SU-DHL-6 (cell line): ENCODE results near the gene NOD1.

ENCODE experiments used
- H2AFZ ChIP-seq: fragments of 200-600 bp; sonication (generic); 2 replicates; pipeline ENCODE4 v1.6.1; 2014; ENCODE audit warnings: low read depth, mild to moderate bottlenecking, moderate library complexity, mixed read lengths, antibody characterized with exemption, low read length; ENCODE audit not compliant: severe bottlenecking
- H3F3A ChIP-seq: fragments of 200-600 bp; shearing (Covaris generic); 2 replicates; pipeline ENCODE4 v1.6.0; 2016; ENCODE audit warnings: antibody characterized with exemption, mild to moderate bottlenecking; ENCODE audit not compliant: insufficient read depth
- H3K27ac ChIP-seq: fragments of 200-600 bp; sonication (generic); 2 replicates; pipeline ENCODE4 v1.5.1; 2016; ENCODE audit warnings: low read depth, mild to moderate bottlenecking, low read length, moderate library complexity, mixed read lengths
- H3K27me3 ChIP-seq: fragments of 200-600 bp; sonication (generic), shearing (Covaris generic); 2 replicates; pipeline ENCODE4 v1.6.0; 2014; ENCODE audit warnings: mild to moderate bottlenecking, low read length
- H3K36me3 ChIP-seq: fragments of 200-600 bp; sonication (generic); 2 replicates; pipeline ENCODE4 v1.6.1; 2014; ENCODE audit warnings: mild to moderate bottlenecking, low read length, mixed read lengths
- H3K4me2 ChIP-seq: fragments of 300-600, 200-600 bp; shearing (Covaris generic), sonication (generic); 2 replicates; pipeline ENCODE4 v1.6.0; 2014; ENCODE audit warnings: low read length, low read depth, mild to moderate bottlenecking; ENCODE audit not compliant: poor library complexity, severe bottlenecking
- H3K4me3 ChIP-seq: fragments of 200-600 bp; sonication (generic); 2 replicates; pipeline ENCODE4 v1.5.1; 2014; ENCODE audit warnings: antibody characterized with exemption, low read length, mild to moderate bottlenecking, mixed read lengths; ENCODE audit not compliant: insufficient read depth, poor library complexity, severe bottlenecking
- H3K79me2 ChIP-seq: fragments of 200-600 bp; sonication (generic); 2 replicates; pipeline ENCODE4 v1.6.1; 2014; ENCODE audit warnings: mild to moderate bottlenecking, low read length, moderate library complexity; ENCODE audit not compliant: insufficient read depth
- H3K9ac ChIP-seq: fragments of 200-600 bp; sonication (generic); 2 replicates; pipeline ENCODE4 v1.7.0; 2014; ENCODE audit warnings: mild to moderate bottlenecking, low read length
- H3K9me2 ChIP-seq: fragments of 200-600 bp; sonication (generic); replicated peaks from 2 replicates; pipeline ENCODE4 v1.6.1; 2014; ENCODE audit warnings: low read length; ENCODE audit not compliant: insufficient read depth
- H3K9me3 ChIP-seq: fragments of 200-600 bp; sonication (generic); 2 replicates; pipeline ENCODE4 v1.6.1; 2014; ENCODE audit warnings: low read length, mixed read lengths; ENCODE audit not compliant: insufficient read depth
- H4K20me1 ChIP-seq: fragments of 200-600 bp; sonication (generic); 2 replicates; pipeline ENCODE4 v1.6.1; 2014; ENCODE audit warnings: low read depth, mild to moderate bottlenecking, antibody characterized with exemption, low read length, moderate library complexity, mixed read lengths
- EZH2phosphoT487 ChIP-seq: fragments of 200-600 bp; sonication (generic), shearing (Covaris generic); conservative IDR thresholded peaks from 2 replicates; pipeline ENCODE4 v1.6.1; 2018; ENCODE audit warnings: mild to moderate bottlenecking, antibody characterized with exemption, low read length, moderate library complexity, mixed read lengths
- TF ChIP-seq, protein P1 (sequence below): fragments of 200-600 bp; sonication (generic); IDR thresholded peaks from one replicate; pipeline ENCODE4 v1.5.1; 2017; ENCODE audit warnings: antibody characterized with exemption, mild to moderate bottlenecking, low read length, moderate library complexity; ENCODE audit not compliant: insufficient read depth, poor library complexity, severe bottlenecking

Gene NOD1

DNA sequence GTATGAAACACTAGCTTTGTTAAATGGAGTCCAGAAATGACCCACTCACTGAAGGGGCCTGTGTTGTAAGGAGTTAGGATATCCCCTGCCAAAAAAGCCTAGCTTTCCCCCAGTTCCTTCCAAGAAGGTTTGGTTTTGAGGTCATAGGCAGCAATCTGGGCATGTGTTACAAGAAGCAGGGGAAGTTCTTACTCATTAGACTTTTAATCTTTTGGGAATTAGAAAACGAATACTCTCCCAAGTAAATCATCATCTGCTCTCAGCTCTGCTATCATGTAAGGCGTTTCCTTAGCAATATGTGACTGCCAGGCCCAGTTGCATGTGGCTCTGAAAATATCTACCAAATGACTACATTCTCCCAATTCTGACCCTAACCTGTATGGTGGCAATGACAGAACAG, 3.7 kb downstream of the NOD1 start:
- Histone ChIP-seq H3K27me3 (no peaks in the 10 kb centered on the region), H2AFZ (no peak overlapping the region), H3K4me2 (no peak overlapping the region), H3K4me3 (no peak overlapping the region), H3K27ac (no peak overlapping the region), H3K9me3 (no peaks in the 10 kb centered on the region), H3F3A (no peaks in the 10 kb centered on the region), H4K20me1 (no peaks in the 10 kb centered on the region), H3K9ac (no peak overlapping the region), H3K36me3 (no peaks in the 10 kb centered on the region), H3K79me2 (no peaks in the 10 kb centered on the region), H3K9me2 (no peaks in the 10 kb centered on the region)
- TF ChIP-seq EZH2phosphoT487 = no peak
- TF ChIP-seq, protein P1, sequence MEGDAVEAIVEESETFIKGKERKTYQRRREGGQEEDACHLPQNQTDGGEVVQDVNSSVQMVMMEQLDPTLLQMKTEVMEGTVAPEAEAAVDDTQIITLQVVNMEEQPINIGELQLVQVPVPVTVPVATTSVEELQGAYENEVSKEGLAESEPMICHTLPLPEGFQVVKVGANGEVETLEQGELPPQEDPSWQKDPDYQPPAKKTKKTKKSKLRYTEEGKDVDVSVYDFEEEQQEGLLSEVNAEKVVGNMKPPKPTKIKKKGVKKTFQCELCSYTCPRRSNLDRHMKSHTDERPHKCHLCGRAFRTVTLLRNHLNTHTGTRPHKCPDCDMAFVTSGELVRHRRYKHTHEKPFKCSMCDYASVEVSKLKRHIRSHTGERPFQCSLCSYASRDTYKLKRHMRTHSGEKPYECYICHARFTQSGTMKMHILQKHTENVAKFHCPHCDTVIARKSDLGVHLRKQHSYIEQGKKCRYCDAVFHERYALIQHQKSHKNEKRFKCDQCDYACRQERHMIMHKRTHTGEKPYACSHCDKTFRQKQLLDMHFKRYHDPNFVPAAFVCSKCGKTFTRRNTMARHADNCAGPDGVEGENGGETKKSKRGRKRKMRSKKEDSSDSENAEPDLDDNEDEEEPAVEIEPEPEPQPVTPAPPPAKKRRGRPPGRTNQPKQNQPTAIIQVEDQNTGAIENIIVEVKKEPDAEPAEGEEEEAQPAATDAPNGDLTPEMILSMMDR = no peak

DNA sequence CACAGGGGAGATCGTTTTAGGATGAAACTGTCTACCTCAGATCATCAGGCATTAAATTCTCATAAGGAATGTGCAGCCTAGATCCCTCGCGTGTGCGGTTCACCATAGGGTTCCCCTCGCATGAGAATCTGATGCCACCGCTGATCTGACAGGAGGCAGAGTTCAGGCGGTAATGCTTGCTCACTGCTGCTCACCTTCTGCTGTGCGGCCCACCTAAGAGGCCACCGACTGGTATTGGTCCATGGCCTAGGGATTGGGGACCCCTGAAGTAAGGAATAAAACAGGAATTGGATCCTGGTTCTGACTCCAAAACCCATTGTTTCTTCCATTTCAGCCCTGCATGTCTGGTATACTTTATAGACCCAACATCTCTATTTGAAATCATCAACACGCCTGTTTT, 4.1 kb downstream of the NOD1 start:
- Histone ChIP-seq H3K27ac (no peak overlapping the region), H3K79me2 (no peaks in the 10 kb centered on the region), H3F3A (no peaks in the 10 kb centered on the region), H3K4me2 (no peak overlapping the region), H4K20me1 (no peaks in the 10 kb centered on the region), H3K27me3 (no peaks in the 10 kb centered on the region), H3K9ac (no peak overlapping the region), H3K36me3 (no peaks in the 10 kb centered on the region), H2AFZ (no peak overlapping the region), H3K9me2 (no peaks in the 10 kb centered on the region), H3K9me3 (no peaks in the 10 kb centered on the region), H3K4me3 (no peak overlapping the region)
- TF ChIP-seq, protein P1 = no peak
- no peak for TF ChIP-seq EZH2phosphoT487

DNA sequence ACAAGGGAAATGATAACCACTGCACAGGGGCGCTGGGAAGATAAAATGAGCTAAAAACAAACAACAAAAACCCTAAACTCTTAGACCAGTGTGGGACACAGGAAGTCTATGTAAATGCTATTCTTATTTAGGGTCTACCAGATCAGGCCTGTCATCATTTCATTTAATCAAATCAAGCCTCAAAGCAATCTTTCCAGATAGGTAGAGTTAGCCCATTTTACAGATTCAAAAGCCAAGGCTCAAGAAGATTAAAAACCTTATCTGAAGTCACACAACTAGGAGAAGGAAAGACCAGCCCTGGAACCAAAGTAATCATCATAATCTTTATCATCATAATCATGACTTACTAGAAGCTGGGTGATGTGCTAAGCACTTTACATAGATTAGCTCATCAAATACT, 4.7 kb downstream of the NOD1 start:
- H3K4me2 ChIP-seq = no peak overlapping the region
- TF ChIP-seq, protein P1 = no peak
- TF ChIP-seq EZH2phosphoT487 = no peak
- H3K27me3 ChIP-seq = no peaks in the 10 kb centered on the region
- no peaks in the 10 kb centered on the region for H3K79me2 ChIP-seq
- H3K9me2 ChIP-seq = no peaks in the 10 kb centered on the region
- no peak overlapping the region for H3K27ac ChIP-seq
- no peaks in the 10 kb centered on the region for H3K9me3 ChIP-seq
- H4K20me1 ChIP-seq = no peaks in the 10 kb centered on the region
- H3K4me3 ChIP-seq = no peak overlapping the region
- H3F3A ChIP-seq = no peaks in the 10 kb centered on the region
- H3K9ac ChIP-seq = no peak overlapping the region
- H2AFZ ChIP-seq = no peak overlapping the region
- no peaks in the 10 kb centered on the region for H3K36me3 ChIP-seq
